GM19455 (cell line): ENCODE data around the gene GIPC1.
A peak's percentile ranks its signal among the peaks of the same experiment; 100 is the strongest.
"Not testable (repeated sequence)": the region's sequence is repeated elsewhere in the genome, so short reads cannot be mapped to it uniquely, and the experiment has no call there.

Experiments
- ATAC-seq: cut with Tn5 transposase; IDR thresholded peaks from one replicate; pipeline ENCODE4 v1.9.1; 2021; ENCODE audit not compliant: unreplicated experiment

GIPC1 gene

GRCh38 chr19:14496029-14496833 lies at the start of gene GIPC1:
Gene GIPC1 (minus strand): TSS chr19:14496127. CDS start chr19:14482976, 13,151 bp downstream.
- peak; percentile 69 for ATAC-seq

GRCh38 chr19:14545716-14546082 lies 49.8 kb upstream of the GIPC1 start:
- no peak for ATAC-seq

DNA sequence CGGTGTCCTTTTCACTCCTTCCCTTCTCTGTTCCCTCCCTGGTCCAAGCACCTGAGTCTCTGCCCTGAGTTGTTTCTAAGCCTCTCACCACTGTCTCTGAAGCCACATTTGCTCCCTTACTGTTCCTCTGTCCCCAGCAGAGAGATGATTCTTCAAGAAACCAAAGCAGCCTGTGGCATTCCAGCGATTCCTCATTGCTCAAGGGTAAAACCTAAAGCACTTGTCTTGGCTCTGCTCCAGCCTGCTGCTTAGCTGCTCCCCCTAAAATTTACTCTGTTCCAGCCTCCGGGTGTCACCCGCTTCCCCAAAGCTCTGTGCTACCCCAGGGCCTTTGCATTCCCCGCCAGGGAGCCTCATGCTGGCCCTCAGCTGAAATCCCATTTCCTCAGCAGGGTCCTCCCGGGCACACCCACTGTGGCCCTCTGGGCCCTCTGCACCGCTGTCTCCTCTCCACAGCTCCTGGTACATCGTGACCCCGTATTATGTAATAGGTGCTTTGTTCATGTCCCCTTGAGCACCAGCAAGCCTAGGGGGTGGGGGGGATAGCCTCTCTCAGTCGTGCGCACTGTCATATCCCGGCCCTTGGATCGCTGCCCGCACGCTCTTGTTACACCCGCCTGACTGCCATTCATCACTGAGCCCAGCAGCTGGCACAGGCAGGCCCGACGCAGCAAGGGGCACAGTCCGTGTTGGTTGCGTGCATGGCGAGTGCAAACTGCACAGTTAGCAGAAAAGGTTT lies 49.2 kb upstream of the GIPC1 start:
- no peak for ATAC-seq

DNA sequence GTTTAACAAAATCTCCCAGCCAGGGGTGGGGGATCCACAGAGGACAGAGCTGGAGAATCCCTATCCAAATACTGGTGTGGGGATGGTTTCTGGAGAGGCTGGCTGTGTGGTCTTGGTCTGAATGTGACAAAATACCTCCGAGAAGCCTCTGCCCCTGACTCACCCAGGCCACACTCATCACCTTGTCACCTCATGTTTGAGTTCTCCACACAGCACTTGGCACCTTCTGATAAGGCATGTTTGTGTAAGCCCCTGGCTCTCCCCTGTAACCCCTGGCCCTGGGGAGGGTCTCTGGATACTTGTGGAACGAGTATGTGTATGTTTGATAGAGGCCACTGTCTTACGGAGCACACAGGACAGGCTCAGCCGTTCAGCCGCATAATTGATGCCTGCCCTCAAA lies 48.1 kb upstream of the GIPC1 start:
- ATAC-seq: no peak

DNA sequence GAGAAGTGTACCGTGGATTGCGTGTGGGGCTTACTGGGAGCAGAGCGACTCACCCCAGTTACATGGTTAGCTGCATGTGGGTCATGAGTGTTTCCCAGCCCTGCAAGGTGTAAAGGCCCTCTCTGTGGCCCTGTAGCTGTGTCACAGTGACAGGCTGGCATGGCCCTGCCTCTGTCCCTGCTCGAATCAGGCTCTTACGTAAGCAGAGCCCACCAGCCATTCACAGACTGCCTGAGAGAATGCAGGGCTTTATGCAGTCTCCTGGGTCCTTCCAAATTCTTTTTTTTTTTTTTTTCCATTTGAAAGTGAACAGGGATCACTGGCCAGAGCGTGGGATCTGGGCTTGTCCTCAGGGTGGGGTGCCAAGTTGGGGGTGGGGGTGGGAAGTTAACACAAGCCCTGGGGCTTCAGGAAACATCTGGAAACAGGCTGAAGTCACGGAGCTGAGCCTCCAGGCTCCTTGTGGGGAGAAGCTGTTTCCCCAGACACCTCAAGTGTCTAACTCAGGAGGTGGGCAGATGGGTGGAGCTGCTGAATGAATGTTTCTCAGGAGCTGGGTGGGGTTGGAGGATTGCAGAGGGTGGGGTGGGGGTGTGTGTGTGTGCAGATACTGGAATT lies 46.9 kb upstream of the GIPC1 start:
- ATAC-seq: no peak

GRCh38 chr19:14541979-14542378 lies 46.1 kb upstream of the GIPC1 start:
- not testable (repeated sequence) for ATAC-seq

GRCh38 chr19:14540741-14541525 lies 45.0 kb upstream of the GIPC1 start:
- no peak for ATAC-seq

- ATAC-seq: no peak
These were observed 41.2 kb upstream of the GIPC1 start for GRCh38 chr19:14536926-14537692.

GRCh38 chr19:14533450-14533849 lies 37.5 kb upstream of the GIPC1 start:
- no peak for ATAC-seq

- no peak for ATAC-seq
These were observed 34.6 kb upstream of the GIPC1 start for GRCh38 chr19:14530506-14530905.

DNA sequence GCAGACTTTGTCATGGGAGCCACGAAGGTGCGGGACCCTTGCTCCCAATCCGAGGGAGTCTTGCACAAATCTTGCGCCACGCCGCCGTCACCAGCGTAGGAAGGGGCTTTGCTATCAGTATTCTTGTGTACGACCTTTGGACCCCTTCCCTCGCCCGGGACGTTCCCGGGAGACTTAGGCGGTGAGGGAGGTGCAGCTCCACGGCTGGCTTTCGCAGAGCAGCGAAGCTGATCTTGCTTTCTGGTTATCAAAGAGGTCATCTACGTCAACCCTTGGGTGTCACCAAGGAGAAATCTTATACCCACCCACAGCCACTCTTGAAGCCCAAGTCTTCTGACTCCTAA lies 34.0 kb upstream of the GIPC1 start:
- ATAC-seq: peak; percentile 10

DNA sequence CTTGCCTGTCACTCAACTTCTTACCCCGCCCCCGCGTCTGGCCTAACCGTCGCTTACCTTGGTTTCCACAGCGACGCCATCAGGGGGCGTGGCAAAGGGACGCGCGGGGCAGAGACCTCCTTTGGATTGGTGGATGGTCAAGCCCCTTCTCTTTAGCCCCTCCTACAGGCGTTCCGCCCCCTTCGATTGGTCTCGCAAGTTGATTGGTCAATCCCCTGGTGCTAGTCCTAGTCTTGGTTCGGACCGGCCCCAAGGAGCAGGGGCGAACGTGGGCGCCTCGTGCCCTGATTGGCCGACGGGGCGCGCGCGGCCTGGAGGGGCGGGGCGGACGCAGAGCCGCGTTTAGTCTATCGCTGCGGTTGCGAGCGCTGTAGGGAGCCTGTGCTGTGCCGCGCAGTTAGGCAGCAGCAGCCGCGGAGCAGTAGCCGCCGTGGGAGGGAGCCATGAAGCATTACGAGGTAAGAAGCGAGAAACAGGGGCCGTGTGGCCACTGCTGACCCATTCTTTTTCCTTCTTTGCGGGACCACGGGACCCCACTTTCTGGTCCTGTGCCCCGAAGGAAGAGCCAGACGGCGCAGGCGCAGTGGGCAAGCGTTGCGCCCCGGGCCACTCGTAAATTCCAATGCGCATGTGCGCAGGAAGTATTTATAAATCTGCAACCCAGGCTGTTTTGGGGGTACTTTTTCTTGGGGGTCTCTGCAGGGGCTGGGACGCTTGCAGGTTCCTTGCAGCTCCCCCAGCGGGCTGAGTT lies 33.5 kb upstream of the GIPC1 start, which contains the start of gene TECR:
Gene TECR, plus strand, starts transcription at position 341 of the 751 bp plus-strand sequence. Its CDS starts 103 bp downstream, at position 444.
- ATAC-seq: peak; percentile 91

DNA sequence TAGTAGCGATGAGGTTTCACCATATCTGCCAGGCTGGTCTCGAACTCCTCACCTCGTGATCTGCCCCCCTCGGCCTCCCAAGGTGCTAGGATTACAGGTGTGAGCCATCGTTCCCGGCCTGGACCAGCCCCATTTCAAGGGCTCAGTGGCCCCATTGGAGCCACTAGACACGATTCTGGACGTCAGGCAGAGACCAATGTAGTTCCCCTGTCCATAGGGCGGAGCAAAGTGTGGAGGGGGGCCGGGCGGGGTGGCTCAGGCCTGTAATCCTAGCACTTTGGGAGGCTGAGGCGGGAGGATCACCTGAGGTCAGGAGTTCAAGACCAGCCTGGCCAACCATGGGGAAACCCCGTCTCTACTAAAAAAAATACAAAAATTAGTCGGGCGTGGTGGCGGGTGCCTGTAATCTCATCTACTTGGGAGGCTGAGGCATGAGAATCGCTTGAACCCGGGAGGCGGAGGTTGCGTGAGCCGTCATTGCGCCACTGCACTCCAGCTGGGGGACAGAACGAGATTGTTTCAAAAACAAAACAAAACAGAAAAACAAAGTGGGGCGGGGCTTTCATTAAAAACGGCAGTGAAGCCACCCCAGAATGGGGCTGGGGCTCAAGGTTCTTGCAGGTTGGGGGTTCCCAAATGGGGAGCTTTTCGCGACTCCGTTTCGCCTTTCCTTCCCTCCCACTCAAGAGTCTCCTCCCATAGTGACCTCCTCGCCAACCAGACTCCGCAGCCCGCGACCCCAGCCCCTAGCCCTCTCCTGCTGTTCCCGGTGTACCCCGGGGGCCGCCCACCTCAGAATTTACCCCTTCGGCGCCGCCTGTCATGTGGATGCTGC lies 32.7 kb upstream of the GIPC1 start:
- ATAC-seq: no peak

DNA sequence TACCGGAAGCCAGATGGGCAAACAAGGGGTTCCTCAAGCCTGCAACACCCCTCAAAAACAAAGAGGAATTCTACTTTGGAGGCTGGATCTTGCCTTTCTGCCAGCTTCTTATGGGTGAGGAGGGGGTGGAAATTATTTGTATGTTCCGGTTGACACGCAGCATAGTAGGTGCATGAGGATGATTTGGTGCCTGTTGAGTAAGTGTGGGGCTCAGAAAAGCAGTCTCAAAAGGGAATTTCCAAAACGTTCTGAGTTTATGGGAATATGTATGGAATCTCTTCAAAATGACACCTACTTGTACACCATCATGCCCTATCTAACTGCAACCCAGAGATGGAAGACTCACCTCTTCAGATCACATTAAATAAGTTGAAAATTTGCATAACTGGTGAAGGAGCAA lies 30.5 kb upstream of the GIPC1 start:
- ATAC-seq: no peak

- ATAC-seq: no peak
These were observed 29.8 kb upstream of the GIPC1 start for GRCh38 chr19:14525729-14526128.

DNA sequence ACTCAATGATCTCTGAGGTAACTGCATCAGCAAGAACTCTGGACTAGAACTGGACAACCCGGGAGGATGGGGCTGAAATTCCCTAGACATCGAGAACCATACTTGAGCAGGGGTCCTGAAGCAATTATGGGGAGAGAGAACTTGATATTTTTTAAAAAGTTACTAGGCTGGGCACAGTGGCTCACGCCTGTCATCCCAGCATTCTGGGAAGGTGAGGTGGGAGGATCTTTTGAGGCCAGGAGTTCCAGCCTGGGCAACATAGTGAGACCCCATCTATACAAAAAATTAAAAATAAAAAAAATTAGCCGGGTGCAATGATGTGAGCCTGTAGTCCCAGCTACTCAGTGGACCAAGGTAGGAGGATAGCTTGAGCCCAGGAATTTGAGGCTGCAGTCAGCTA lies 24.6 kb upstream of the GIPC1 start:
- no peak for ATAC-seq

- ATAC-seq: no peak
These were observed 24.0 kb upstream of the GIPC1 start for GRCh38 chr19:14519860-14520407.

GRCh38 chr19:14519245-14519859 lies 23.4 kb upstream of the GIPC1 start:
- ATAC-seq: no peak
